NK-92 (cell line): ENCODE data around the gene C2CD3.

Experiments
- DNase-seq: peaks from one replicate; lab custom pipeline; 2025; ENCODE audit not compliant: unreplicated experiment; lab: John Stamatoyannopoulos, UW

C2CD3 gene

DNA sequence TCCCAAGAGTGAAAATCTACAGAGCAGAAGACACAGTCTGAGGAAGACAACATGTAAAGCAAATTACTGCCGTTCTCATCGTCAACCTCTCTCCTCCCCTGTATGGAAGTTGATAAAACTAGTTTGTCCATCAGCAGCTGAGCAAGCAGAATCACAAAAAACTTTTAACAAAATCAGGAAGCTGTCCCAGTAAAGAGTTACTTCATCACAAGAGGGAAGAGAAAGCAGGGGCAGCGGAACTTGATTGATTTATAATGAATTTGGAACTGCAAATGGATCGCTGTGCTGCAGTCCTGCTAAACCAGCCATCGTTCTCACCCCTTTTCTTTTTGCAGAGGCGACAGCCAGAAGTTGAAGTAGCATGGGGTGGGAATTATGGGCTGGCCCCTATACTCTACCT lies 148.3 kb downstream of the C2CD3 start:
- no peak for DNase-seq

- no peak for DNase-seq
These were observed 148.8 kb downstream of the C2CD3 start for GRCh38 chr11:74021998-74022397.

- DNase-seq: no peak
These were observed 150.3 kb downstream of the C2CD3 start for GRCh38 chr11:74020539-74020938.

DNA sequence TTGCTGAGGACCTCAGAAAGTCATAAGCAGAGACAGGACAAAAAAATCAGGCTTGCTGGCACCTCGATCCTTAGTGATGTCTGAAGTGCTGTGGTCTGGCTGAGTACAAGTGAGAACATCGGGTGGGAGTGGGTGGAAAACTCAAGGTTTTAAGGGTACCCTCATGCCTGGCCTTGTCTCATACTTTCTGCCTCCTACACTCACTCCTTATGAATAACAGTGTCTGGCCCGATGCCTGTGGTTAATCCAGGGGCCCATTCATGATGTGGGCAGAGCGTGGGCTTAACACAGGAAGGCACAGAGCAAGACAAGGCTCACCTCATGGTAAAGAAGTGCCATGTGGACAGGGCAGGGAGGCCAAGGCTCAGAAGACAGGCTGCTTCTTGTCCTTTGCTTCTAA lies 150.9 kb downstream of the C2CD3 start:
- DNase-seq: no peak

- no peak for DNase-seq
These were observed 151.6 kb downstream of the C2CD3 start for GRCh38 chr11:74019104-74019738.

DNA sequence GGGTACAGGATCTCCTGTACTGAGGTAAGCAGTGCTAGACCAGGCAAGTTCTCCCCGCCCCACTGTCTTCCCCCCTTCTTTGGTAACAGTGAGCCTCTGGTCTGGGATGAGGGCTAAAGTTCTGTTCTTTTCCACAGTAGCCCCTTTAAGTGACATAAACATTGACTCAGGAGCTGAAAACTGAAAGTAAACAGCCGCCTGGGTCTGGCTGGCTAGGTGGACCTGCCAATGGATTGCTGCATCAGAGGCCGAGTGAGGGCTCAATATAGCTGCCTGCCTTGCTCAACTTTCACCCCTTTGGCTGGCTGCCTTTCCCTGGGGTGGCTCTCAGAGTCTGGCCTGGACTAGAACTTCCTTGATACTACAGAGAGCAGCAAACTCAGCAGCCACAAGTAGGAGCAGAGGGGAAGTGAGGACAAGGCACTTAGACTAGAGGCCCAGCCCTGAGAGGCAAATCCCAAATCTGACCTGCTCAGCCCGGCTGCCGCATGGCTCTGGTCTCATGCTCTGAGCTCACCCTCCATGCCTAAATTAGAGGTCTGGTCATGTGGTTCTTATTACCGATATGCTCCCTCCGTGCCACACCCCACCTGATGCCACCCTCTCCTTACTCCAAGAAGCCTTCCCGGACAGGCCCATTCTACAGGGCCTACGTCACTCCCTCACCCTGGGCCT lies 152.3 kb downstream of the C2CD3 start:
- DNase-seq: no peak

- no peak for DNase-seq
These were observed 153.2 kb downstream of the C2CD3 start for GRCh38 chr11:74017631-74018030.

DNA sequence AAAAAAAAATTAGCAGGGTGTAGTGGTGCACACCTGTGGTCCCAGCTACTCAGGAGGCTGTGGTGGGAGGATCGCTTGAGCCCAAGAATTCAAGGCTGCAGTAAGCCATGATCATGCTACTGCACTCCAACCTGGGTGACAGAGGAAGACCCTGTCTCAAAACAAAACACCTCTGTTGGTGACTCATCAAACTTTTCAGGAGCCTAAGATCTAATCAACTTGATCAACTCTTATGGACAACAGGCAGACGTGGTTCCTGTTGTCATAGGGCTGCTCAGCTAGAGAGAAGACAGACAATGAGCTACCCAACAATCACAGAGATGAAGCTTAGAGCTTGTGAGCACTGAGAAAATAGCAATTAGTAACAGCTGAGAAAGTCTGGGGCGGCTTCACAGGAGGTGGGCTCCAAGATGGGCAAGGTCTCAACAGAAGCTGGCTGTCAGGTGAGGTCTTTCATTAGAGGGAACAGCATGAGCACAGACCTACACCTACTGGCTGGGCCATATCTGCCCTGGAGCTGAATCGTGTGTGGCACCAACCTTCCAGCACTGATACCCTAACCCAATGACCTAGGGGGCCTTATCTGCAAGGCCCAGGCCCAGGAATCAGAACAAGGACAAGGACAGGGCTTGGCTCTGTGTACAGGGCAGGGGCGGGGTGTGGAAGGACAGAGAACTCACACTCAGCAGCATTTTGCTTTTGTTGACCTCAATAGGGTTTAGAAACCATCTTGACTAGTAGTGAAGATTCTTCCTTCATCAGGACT lies 154.7 kb downstream of the C2CD3 start:
- no peak for DNase-seq

DNA sequence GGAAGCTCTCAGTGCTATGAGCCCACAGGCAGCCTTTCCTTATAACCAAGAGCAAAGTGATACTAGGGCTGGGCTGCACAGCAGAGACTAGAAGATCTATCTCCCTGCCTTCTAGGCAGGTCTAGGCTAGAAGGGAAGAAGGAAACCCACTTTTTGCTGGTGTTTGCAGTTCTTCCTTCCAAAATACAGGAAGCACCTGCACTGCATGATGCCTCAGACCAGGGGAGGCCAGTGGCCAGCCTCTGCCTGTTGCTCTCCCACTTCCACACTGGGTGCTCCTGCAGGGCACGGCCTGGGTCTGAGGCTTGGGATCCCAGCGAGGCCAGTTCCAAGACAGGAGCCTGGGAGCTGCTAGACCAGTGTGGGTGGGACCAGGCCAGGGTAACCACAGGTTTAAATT lies 155.9 kb downstream of the C2CD3 start:
- no peak for DNase-seq

DNA sequence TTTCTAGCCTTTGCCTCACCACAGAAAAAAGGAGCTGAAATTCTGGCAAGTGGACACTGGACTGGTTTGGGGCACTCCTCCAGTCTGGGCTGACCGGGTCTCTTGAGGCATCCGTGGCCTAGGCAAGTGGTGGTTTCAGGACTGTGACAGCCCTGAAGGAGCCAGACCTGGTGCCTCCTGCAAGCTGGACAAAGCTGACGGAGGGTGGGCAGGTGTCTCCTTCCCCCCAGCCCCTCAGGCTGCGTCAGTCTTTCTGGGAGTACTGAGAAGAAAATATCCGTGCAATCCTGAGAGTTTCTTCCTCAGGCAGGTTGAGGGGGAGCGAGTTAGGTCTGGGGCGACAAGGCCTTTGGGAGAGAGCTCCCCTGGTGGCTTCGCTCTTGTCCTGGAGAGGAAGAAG lies 157.7 kb downstream of the C2CD3 start:
- no peak for DNase-seq

DNA sequence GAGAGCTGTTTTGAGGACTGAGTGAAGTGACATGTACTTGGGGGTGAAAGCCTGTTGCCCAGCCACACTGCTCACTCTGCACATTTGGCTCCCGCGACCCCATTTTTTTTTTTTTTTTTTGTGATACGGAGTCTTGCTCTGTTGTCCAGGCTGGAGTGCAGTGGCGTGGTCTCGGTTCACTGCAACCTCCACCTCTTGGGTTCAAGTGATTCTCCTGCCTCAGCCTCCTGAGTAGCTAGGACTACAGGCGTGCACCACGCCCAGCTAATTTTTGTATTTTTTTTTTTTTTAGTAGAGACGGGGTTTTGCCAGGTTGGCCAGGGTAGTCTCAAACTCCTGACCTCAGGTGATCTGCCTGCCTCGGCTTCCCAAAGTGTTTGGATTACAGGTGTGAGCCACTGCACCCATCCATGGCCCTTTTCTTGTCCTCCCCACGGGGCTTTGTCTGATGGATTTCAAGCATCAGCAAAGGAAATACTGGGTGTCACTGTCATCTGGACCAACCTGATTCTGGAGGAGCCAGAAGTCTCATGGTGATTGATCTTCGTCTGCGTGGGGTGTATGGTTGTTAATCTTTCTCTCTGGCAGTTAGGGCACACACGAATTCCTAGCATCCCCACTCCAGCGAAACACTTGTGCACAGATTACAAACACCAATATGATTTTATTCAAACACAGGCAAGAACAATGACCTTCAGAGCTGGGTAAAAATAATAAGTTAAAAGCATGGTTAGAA lies 158.6 kb downstream of the C2CD3 start:
- DNase-seq: no peak

DNA sequence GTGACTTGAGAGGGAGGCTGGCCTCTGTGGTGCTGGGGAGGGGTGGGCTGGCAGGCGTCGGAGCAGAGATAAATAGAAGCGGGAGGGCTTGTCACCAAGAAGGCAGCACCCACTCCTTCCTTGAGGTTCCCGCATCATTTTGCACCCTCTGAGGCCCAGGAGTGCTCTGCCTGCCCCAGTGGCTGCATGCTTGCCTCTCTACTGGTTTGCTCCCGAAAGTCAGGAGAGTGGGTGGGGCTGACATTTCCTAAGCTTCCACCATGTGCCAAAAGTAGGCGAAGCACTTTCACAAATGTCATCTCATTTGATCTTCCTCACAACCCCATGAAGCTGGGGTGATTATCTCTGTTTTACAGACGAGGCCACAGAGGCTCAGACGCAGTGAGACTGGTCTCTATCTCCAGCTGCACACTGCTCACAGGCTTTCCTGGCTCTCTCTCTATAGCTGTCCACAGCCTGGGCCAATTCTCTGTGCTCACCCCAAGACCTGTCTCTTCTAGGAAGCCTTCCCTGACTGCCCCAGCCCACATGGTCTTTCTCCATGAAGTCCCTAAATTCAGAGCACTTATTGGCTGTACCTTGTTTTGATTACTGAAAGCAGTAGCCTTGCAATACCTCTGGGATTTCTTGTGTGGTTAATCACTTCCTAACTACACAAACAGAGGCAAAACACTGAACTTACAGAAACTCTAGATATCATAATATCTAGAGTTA lies 159.3 kb downstream of the C2CD3 start:
- no peak for DNase-seq

- DNase-seq: no peak
These were observed 160.2 kb downstream of the C2CD3 start for GRCh38 chr11:74010306-74011300.

DNA sequence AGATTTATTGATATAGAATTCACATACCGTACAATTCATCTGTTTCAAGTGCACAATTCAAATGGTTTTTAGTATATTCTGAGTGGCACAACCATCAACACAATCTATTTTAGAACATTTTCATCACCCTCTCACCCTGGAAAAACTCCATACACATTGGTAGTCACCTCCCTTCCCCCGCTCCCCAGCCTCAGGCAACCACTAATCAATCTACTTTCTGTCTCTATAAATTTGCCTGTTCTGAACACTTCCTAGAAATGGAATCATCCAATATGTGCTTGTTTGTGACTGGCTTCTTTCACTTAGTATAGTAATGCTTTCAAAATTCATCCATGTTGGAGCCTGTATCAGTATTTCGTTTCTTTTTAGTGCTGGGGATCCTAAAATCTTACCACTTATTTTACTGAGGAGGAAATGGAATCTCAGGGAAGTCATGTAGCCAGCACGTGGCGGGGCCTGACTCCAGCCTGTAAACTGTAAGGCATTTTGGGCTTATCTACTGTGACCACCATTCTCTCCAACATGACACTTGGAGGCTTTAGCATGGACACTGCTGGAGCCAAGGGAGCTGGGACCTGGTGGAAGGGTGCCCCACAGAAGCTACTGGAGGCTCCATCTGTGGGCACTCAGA lies 161.0 kb downstream of the C2CD3 start:
- no peak for DNase-seq

DNA sequence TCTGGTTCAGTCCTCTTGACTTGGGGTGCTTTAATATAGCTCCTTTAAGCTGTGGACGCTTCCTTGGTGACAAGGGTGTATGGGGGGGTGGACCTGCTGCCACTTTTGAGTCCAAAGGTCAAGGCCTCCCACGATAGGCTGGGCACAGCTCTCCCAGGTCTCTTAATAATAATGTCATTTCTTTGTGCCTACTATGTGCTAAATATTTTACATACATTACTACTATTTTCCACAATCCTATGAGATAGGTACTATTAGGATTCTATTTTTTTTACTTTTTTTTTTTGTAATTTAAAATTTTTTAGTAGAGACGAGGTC lies 161.6 kb downstream of the C2CD3 start:
- DNase-seq: no peak

DNA sequence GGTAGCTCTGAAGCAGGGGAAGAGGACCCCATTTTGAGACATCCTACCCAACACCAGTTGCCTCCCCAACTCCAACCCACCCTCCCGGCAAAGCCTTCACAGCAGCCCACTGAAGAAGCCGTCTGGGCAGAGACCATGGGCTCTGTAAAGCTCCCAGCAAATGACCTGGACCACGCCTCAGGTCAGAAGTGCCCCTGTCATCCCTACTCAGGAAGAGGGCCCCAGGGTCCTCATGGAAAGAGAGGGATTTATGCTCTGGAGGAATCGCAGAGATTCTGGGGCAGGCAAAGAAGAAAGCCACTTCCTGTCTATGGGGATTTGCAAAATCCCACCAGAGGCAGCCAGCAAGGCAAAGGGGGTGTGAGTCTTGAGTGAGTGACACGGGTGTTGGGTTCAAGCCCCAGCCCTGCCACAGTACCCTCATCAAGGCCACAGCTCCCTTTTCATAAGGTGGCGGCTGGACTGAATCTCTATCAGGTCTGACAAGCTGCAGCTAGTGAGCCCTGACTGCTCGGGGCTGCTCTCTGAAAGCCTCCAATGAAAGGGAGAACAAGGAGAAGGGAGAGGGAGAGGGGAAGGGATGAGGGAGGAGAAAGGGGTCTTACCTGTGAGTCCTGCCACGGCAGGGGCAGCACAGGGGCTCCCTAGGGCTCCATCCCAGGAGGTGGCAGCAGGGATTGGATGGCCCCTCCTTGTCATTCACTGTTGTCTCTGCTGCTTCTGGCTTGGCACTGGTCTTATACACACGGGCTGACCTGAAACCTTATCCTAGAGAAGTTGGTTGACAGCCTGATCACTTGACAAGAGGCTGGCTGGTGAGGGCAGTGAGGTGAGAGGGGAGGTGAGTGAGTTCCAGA lies 162.2 kb downstream of the C2CD3 start, which contains the start of gene UCP3:
TSS of gene UCP3 (minus strand) at position 713 of the 857 bp plus-strand sequence. CDS start 2,043 bp downstream, outside the sequence.
- no peak for DNase-seq

DNA sequence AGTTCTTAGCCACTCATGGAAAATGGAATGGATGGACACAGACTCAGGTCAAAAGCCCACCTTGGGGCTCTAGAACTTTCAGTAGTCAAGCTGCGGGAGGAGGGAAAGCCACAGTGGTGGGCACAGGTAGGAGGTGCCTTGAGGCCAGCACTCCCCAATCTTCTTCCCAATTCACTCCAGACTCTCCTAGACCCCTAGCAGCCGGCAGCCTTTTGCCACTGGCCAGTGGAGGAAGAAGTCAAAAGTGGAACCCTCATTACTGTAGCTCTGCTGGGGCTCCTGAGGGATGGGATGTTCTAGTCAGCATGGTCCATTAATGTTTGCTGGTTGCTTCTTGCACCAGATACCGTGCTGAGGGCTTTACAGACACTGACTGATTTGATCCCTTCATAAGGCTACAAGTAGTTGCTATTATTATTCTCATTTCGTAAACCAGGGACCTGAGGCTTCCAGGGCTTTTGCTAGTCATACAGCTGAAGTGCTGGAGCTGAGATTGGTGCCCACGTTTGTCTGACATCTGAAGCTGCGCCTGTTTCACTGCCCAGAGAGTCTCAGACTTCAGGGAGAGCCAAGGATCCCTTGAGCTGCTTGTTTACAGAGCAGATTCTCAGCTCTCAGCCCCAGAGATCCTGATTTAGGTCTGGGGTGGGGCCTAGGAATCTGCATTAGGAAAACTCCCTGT lies 163.0 kb downstream of the C2CD3 start:
- no peak for DNase-seq
